ENCODE data around the gene ANTXR1. TPM values are rescaled to one million over a fixed set of nuclear protein-coding genes. Genes with fewer than 3 reads are reported as not detected.

Gene ANTXR1
- 40.0 and 45.2 TPM in 2 replicates for total RNA-seq

DNA sequence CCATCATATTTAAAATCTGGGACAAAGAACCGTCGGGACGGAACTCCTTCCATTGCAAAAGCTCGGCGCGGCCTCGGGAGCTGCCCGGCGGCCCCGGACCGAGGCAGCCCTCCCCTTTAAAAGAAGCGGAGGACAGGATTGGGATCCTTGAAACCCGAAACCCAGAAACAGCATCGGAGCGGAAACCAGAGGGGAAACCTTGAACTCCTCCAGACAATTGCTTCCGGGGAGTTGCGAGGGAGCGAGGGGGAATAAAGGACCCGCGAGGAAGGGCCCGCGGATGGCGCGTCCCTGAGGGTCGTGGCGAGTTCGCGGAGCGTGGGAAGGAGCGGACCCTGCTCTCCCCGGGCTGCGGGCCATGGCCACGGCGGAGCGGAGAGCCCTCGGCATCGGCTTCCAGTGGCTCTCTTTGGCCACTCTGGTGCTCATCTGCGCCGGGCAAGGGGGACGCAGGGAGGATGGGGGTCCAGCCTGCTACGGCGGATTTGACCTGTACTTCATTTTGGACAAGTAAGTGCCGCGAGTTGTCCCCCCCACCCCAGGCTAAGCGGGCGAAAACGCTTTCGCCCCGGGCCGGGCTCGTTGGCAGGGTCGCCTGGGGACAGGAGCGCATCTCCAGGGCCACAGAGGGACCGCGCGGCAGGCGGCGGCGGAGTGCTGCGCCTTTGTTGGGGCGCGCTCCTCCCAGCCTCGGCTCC lies at the start of gene ANTXR1:
Gene ANTXR1 (plus strand): TSS at position 38 of the 698 bp plus-strand sequence. CDS start 321 bp downstream, at position 359.

DNA sequence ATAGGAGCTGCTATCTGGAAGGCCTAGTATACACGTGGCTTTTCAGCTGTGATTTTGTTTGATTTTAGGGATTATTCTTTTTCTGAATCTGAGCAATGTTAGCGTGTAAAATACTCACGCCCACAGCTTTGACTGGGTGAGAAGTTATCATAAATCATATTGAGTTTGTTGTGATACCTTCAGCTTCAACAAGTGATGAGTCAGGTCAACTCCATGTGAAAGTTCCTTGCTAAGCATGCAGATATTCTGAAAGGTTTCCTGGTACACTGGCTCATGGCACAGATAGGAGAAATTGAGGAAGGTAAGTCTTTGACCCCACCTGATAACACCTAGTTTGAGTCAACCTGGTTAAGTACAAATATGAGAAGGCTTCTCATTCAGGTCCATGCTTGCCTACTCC lies 38.7 kb upstream of the ANTXR1 start, which contains the start of gene GKN1:
Gene GKN1 (plus strand): TSS at position 386 of the 400 bp plus-strand sequence. CDS start 42 bp downstream, outside the sequence.

Other genes starting within 250 kb of the ANTXR1 start
- not detected in 2 replicates for gene BMP10, start 141.8 kb upstream of the ANTXR1 start, total RNA-seq
- gene GKN2, start 60.3 kb upstream of the ANTXR1 start, total RNA-seq: not detected in 2 replicates
- not detected in 2 replicates for gene GKN1, start 38.5 kb upstream of the ANTXR1 start, total RNA-seq

Measured in regular cardiac myocyte (primary cell).